ENCODE results near the gene MRPL32.

Gene MRPL32

DNA sequence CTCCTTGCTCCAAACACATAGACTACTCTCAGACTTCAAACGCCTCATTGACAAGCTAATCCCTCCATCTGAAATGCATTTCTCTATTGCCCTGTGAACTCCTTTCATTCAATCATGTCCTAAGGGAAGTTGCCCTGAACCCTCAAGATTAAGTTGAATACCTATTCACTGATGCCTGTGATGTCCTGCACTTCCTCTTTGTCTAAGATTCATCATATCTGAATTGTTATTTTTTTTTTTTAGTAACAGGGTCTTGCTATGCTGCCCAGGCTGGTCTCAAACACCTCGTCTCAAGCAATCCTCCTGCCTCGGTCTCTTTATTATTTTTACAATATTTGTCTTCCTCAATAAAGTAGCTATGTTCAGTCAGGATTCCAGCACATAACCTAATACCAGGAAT lies 3.4 kb upstream of the MRPL32 start:
- no peak for DNase-seq

GRCh38 chr7:42929449-42929848 lies 2.7 kb upstream of the MRPL32 start:
- DNase-seq = no peak

DNA sequence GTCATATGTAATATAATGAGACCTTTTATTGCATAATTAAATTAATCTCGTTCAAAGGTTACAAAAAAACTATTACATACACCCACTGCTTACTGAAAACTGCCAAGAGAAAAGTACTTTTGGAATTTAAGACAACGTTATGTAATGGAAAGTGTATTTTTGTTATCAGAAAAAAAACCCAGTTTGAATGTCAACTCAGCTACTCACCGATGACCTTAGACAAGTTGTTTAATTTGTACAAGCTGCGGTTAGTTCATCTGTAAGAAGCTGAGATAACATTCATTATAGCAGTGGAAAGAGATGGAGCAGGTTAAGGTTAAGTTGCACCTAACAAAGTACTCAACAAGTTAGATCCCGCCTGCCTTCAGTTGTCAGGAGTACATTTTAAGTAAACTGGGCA lies 1.3 kb upstream of the MRPL32 start:
- peak; percentile 41 for DNase-seq

GRCh38 chr7:42931447-42931833 lies 736 bp upstream of the MRPL32 start:
- DNase-seq = peak; percentile 80

GRCh38 chr7:42932811-42933591 lies 825 bp downstream of the MRPL32 start:
- DNase-seq = peak; percentile 25

- peak; percentile 52 for DNase-seq
Measured at GRCh38 chr7:42934291-42934690, 2.1 kb downstream of the MRPL32 start.

DNA sequence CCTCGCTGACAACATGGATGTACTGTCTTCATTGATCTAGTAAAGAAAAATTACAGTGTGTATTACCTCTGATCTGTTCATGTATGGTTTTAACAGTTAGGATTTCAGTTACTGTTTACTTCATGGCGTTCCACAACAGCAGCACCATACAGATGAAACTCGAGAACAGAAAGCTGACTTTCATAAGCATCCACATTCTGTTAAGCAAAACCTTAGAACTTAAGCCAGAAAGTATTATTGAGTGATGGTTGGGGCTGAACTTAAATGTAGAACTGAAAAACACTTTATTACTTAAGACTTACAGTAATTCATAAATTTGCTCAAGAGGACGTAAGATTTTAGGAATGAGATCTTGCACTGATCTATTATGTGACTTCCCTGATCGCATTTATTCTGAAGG lies 3.7 kb downstream of the MRPL32 start:
- DNase-seq = no peak

- DNase-seq = no peak
Measured at GRCh38 chr7:42939457-42940240, 7.5 kb downstream of the MRPL32 start.

GRCh38 chr7:42940985-42941847 lies 9.0 kb downstream of the MRPL32 start:
- peak; percentile 85 for DNase-seq

- peak; percentile 77 for DNase-seq
Measured at GRCh38 chr7:42945821-42946626, 13.8 kb downstream of the MRPL32 start.

- peak; percentile 64 for DNase-seq
Measured at GRCh38 chr7:42946627-42946950, 14.4 kb downstream of the MRPL32 start.

DNA sequence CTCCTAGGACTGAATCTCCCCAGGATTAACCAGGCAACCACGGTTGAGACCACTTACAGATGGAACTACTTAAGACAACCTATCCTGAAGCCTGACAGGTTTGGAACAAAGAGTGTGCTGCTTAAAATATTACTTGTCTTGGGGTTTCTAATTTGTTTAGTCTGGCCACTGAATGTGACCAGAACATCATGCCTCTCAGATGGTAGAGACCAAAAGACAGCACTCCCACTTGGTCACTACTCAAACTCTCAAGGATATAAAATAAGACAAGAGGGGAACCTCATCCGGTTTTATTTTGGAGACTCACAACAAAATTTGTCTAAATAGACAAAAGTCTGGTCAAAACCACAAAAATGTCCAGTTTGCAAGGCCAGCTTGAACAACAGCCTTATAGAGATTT lies 15.3 kb downstream of the MRPL32 start:
- DNase-seq = no peak

- no peak for DNase-seq
Measured at GRCh38 chr7:42950417-42950816, 18.2 kb downstream of the MRPL32 start.

DNA sequence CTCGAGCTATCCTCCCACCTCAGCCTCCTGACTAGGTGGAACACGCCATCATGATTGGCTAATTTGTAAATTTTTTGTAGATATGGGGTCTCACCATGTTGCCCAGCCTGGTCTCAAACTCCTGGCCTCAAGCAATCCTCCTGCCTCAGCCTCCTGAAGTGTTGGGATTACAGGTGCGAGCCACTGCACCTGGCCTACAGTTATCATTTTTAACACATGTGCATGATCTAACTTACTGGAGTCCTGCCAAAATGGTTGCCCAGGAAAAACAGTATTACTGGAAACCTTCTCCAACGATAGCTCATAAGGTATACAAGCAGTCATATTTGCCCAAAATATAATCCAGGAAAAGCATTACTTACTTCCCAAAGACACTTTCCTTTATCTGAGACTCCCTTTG lies 20.2 kb downstream of the MRPL32 start:
- no peak for DNase-seq

GRCh38 chr7:42953994-42954393 lies 21.8 kb downstream of the MRPL32 start:
- DNase-seq = peak; percentile 62

- DNase-seq = no peak
Measured at GRCh38 chr7:42956062-42956461, 23.9 kb downstream of the MRPL32 start.

GRCh38 chr7:42959549-42959948 lies 27.4 kb downstream of the MRPL32 start:
- no peak for DNase-seq

DNA sequence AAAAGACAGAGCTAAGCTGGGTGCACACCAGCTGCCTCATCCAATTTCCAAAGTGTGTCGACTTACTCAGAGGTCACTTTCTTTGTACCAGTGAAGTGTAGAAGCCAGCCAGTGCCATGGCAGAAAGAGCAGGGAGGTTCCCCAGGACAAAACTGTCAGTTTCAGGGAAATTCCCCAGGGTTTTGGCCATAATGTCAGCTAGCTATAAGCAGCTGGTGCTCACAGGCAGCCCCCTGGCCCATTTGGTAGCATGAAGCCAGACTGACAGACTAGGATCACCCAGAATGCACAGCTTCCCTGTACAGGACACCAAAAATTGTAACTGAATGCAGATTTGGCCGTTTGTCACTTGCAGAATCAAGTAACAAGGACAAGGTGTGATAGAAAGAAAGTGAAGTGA lies 28.6 kb downstream of the MRPL32 start:
- DNase-seq = no peak

GRCh38 chr7:42961170-42961569 lies 29.0 kb downstream of the MRPL32 start:
- peak; percentile 17 for DNase-seq

GRCh38 chr7:42964293-42964692 lies 32.1 kb downstream of the MRPL32 start:
- DNase-seq = no peak

- DNase-seq = peak; percentile 13
Measured at GRCh38 chr7:42964849-42965805, 33.0 kb downstream of the MRPL32 start.
